H9 (cell line): ENCODE measurements around the gene PODXL2. TPM values are rescaled to one million over a fixed set of nuclear protein-coding genes. Genes with fewer than 3 reads are reported as not detected.

ENCODE experiments used
- DNase-seq: peaks from one replicate; pipeline ENCODE4 v3.0.0-alpha.2; 2017
- H2AFZ ChIP-seq: one replicate; pipeline ENCODE4 v1.6.1; 2013; ENCODE audit warnings: mild to moderate bottlenecking, low read length, control low read depth, moderate library complexity
- H2AK5ac ChIP-seq: 2 replicates; pipeline ENCODE4 v1.6.1; 2013; ENCODE audit warnings: low read length, control low read depth, mixed read lengths; ENCODE audit not compliant: insufficient read length
- H2BK120ac ChIP-seq: one replicate; pipeline ENCODE4 v1.6.1; 2013; ENCODE audit warnings: low read depth, mild to moderate bottlenecking, low read length, control low read depth, inconsistent platforms; ENCODE audit not compliant: poor library complexity, severe bottlenecking
- H2BK12ac ChIP-seq: 2 replicates; pipeline ENCODE4 v1.6.1; 2013; ENCODE audit warnings: low read length, control low read depth, mixed read lengths, low read depth; ENCODE audit not compliant: insufficient read length
- H2BK15ac ChIP-seq: 2 replicates; pipeline ENCODE4 v1.6.1; 2013; ENCODE audit warnings: low read depth, low read length, control low read depth
- H2BK20ac ChIP-seq: one replicate; pipeline ENCODE4 v1.6.1; 2013; ENCODE audit warnings: low read depth, mild to moderate bottlenecking, low read length, control low read depth, inconsistent platforms; ENCODE audit not compliant: poor library complexity, severe bottlenecking
- H2BK5ac ChIP-seq: 2 replicates; pipeline ENCODE4 v1.6.1; 2013; ENCODE audit warnings: low read length, control low read depth, mixed read lengths; ENCODE audit not compliant: insufficient read length
- H3K14ac ChIP-seq: 2 replicates; pipeline ENCODE4 v1.6.1; 2013; ENCODE audit warnings: low read length, control low read depth; ENCODE audit not compliant: insufficient read depth
- H3K18ac ChIP-seq: 2 replicates; pipeline ENCODE4 v1.6.1; 2013; ENCODE audit warnings: low read depth, mild to moderate bottlenecking, mixed read lengths, low read length, control low read depth; ENCODE audit not compliant: insufficient read length
- H3K23ac ChIP-seq: 2 replicates; pipeline ENCODE4 v1.6.1; 2013; ENCODE audit warnings: low read length, control low read depth, mixed read lengths, low read depth; ENCODE audit not compliant: insufficient read length
- H3K23me2 ChIP-seq: 2 replicates; pipeline ENCODE4 v1.6.1; 2013; ENCODE audit warnings: low read depth, mild to moderate bottlenecking, mixed read lengths, low read length, control low read depth; ENCODE audit not compliant: insufficient read length, poor library complexity, severe bottlenecking
- H3K27ac ChIP-seq: 2 replicates; pipeline ENCODE4 v1.5.1; 2013; ENCODE audit warnings: low read length, control low read depth, mixed read lengths, low read depth; ENCODE audit not compliant: insufficient read length
- H3K27me3 ChIP-seq: 2 replicates; pipeline ENCODE4 v1.6.1; 2013; ENCODE audit warnings: low read length, control low read depth, inconsistent platforms; ENCODE audit not compliant: insufficient read depth
- H3K4ac ChIP-seq: 2 replicates; pipeline ENCODE4 v1.6.1; 2013; ENCODE audit warnings: low read depth, mild to moderate bottlenecking, control low read depth, inconsistent platforms, low read length, moderate library complexity
- H3K4me1 ChIP-seq: 2 replicates; pipeline ENCODE4 v1.6.1; 2013; ENCODE audit warnings: low read length, control low read depth, inconsistent platforms; ENCODE audit not compliant: insufficient read depth
- H3K4me2 ChIP-seq: 2 replicates; pipeline ENCODE4 v1.6.1; 2013; ENCODE audit warnings: low read length, control low read depth, mixed read lengths; ENCODE audit not compliant: insufficient read length, insufficient read depth
- H3K56ac ChIP-seq: 2 replicates; pipeline ENCODE4 v1.6.1; 2013; ENCODE audit warnings: low read depth, mild to moderate bottlenecking, mixed read lengths, low read length, control low read depth; ENCODE audit not compliant: insufficient read length
- H3K79me1 ChIP-seq: 2 replicates; pipeline ENCODE4 v1.6.1; 2013; ENCODE audit warnings: low read depth, mild to moderate bottlenecking, moderate library complexity, low read length, control low read depth, inconsistent platforms; ENCODE audit not compliant: insufficient read depth, poor library complexity, severe bottlenecking
- H3K79me2 ChIP-seq: 2 replicates; pipeline ENCODE4 v1.6.1; 2013; ENCODE audit warnings: low read length, control low read depth, inconsistent platforms; ENCODE audit not compliant: insufficient read depth
- H3K9ac ChIP-seq: 2 replicates; pipeline ENCODE4 v1.6.1; 2013; ENCODE audit warnings: low read length, control low read depth, mixed read lengths; ENCODE audit not compliant: insufficient read length; ENCODE audit errors: extremely low read depth
- H3K9me3 ChIP-seq: one replicate; pipeline ENCODE4 v1.6.1; 2013; ENCODE audit warnings: low read depth, low read length, inconsistent platforms; ENCODE audit not compliant: control insufficient read depth
- H3T11ph ChIP-seq: one replicate; pipeline ENCODE4 v1.6.1; 2013; ENCODE audit warnings: mild to moderate bottlenecking, low read length, control low read depth, inconsistent platforms
- H4K20me1 ChIP-seq: one replicate; pipeline ENCODE4 v1.6.1; 2013; ENCODE audit not compliant: control insufficient read depth, insufficient read length, insufficient read depth
- H4K5ac ChIP-seq: 2 replicates; pipeline ENCODE4 v1.6.1; 2013; ENCODE audit warnings: low read depth, mild to moderate bottlenecking, mixed read lengths, low read length, control low read depth; ENCODE audit not compliant: insufficient read length
- H4K8ac ChIP-seq: replicated peaks from 2 replicates; pipeline ENCODE4 v1.6.1; 2013; ENCODE audit warnings: low read length, control low read depth, mixed read lengths, low read depth; ENCODE audit not compliant: insufficient read length
- H4K91ac ChIP-seq: 2 replicates; pipeline ENCODE4 v1.6.1; 2013; ENCODE audit warnings: low read depth, mild to moderate bottlenecking, moderate library complexity, mixed read lengths, low read length, control low read depth; ENCODE audit not compliant: insufficient read length
- H3K27ac Mint-ChIP-seq, 3 experiments: 2 replicates in 2 of 3; 3 replicates in 1 of 3; pipeline ENCODE4 v1.8.0; 2020 to 2021; ENCODE audit warnings: mixed read lengths in 3 of 3, mild to moderate bottlenecking in 1 of 3, moderate library complexity in 1 of 3
- H3K27me3 Mint-ChIP-seq: 2 replicates; pipeline ENCODE4 v1.8.0; 2021; ENCODE audit warnings: low read depth, mild to moderate bottlenecking, moderate library complexity, mixed read lengths
- H3K36me3 Mint-ChIP-seq, 3 experiments: 2 replicates in 2 of 3; 3 replicates in 1 of 3; pipeline ENCODE4 v1.8.0; 2020 to 2021; ENCODE audit warnings: low read depth in 3 of 3, mixed read lengths in 3 of 3; ENCODE audit not compliant: insufficient read depth in 1 of 3
- H3K4me1 Mint-ChIP-seq, 2 experiments: 2 replicates each; pipeline ENCODE4 v1.8.0; 2020; ENCODE audit warnings: mixed read lengths in 2 of 2
- H3K4me3 Mint-ChIP-seq, 2 experiments: 2 replicates in 1 of 2; 3 replicates in 1 of 2; pipeline ENCODE4 v1.8.0; 2020 to 2021; ENCODE audit warnings: mild to moderate bottlenecking in 2 of 2, mixed read lengths in 2 of 2, moderate library complexity in 1 of 2
- H3K9me3 Mint-ChIP-seq, 2 experiments: 2 replicates in 1 of 2; 3 replicates in 1 of 2; pipeline ENCODE4 v1.8.0; 2020; ENCODE audit warnings: mild to moderate bottlenecking in 2 of 2, mixed read lengths in 2 of 2, moderate library complexity in 1 of 2
- CTCF ChIP-seq: fragments of 200-600 bp; sonication (generic); conservative IDR thresholded peaks from 3 replicates; pipeline ENCODE4 v1.8.0; 2021; ENCODE audit warnings: antibody characterized with exemption, mild to moderate bottlenecking
- WGBS: extraction: QIAGEN DNeasy Blood & Tissue Kit; methylation state at CpG from one replicate; pipeline ENCODE4 v1.1.7; 2013; ENCODE audit warnings: missing lambda C conversion rate, low lambda C conversion rate, mixed read lengths; ENCODE audit not compliant: insufficient read length; ENCODE audit errors: extremely low coverage; 5-methylcytosine and 5-hydroxymethylcytosine counted together
- total RNA-seq: library from RNA; stranded (reverse); gene quantifications from 2 replicates; pipeline ENCODE4 v1.2.1, GENCODE V29; 2021

Gene PODXL2
- total RNA-seq, 1 experiment from 2014 or later = 24.6 TPM

GRCh38 chr3:127650236-127650635, 21.3 kb downstream of the PODXL2 start:
- Histone ChIP-seq H2BK5ac (no peak overlapping the region), H2BK20ac (no peak overlapping the region), H3K79me1 (no peaks in the 10 kb centered on the region), H2AK5ac (no peak overlapping the region), H4K20me1 (no peaks in the 10 kb centered on the region), H3K27ac (no peak overlapping the region), H3K4ac (no peak overlapping the region), H4K8ac (no peak overlapping the region), H3K9ac (no peak overlapping the region), H3K27me3 (no peaks in the 10 kb centered on the region), H3K14ac (no peak overlapping the region), H3K56ac (no peak overlapping the region), H4K91ac (no peak overlapping the region), H3K4me1 (no peaks in the 10 kb centered on the region), H3T11ph (no peak overlapping the region), H3K23me2 (no peaks in the 10 kb centered on the region), H2BK15ac (no peak overlapping the region), H2AFZ (no peak overlapping the region), H3K79me2 (no peaks in the 10 kb centered on the region), H2BK12ac (no peak overlapping the region), H2BK120ac (no peak overlapping the region), H3K23ac (no peak overlapping the region), H4K5ac (no peak overlapping the region), H3K18ac (no peak overlapping the region), H3K4me2 (no peak overlapping the region), H3K9me3 (no peaks in the 10 kb centered on the region)
- no peak for DNase-seq
- peaks cover 0 to 2% (median 0%) of the 10 kb centered on the region in 3 experiments; a peak in 2 of 7 replicates for H3K36me3 Mint-ChIP-seq
- no peak; the same call in 2 of the 3 replicates for TF ChIP-seq CTCF
- H3K27me3 Mint-ChIP-seq = no peaks in the 10 kb centered on the region
- no peak overlapping the region for H3K4me3 Mint-ChIP-seq
- H3K9me3 Mint-ChIP-seq = no peaks in the 10 kb centered on the region
- no CpG with 5 or more reads among the region's 4 CpGs for WGBS
- H3K4me1 Mint-ChIP-seq = no peaks in the 10 kb centered on the region
- no peak overlapping the region for H3K27ac Mint-ChIP-seq
